HEK293 (cell line): ENCODE data around the gene SLC27A2.

Experiments
- CTCF ChIA-PET: fragments of 350-600 bp; formaldehyde crosslinking; extraction: SDS; loops from one replicate; lab custom pipeline; 2021; ENCODE audit warnings: antibody characterized with exemption; lab: Yijun Ruan, JAX
- POLR2A ChIA-PET: fragments of 300-600 bp; formaldehyde crosslinking; extraction: SDS; loops from one replicate; lab custom pipeline; 2020; ENCODE audit warnings: antibody characterized with exemption, inconsistent platforms; lab: Yijun Ruan, JAX
- H3K27ac ChIP-seq: fragments of 200-500 bp; sonication (Bioruptor generic); 2 replicates; pipeline ENCODE4 v1.5.1; 2014; ENCODE audit warnings: low read depth, low read length, control low read depth, inconsistent platforms; ENCODE audit errors: extremely low read depth
- H3K36me3 ChIP-seq, 2 experiments: fragments of 200-500 bp in 1 of 2; sonication (Bioruptor generic) in 1 of 2; 1 replicate in 1 of 2; 2 replicates in 1 of 2; pipeline ENCODE4 v1.5.1; 2014 to 2017; ENCODE audit warnings: inconsistent platforms in 2 of 2, low read length in 2 of 2; ENCODE audit not compliant: control insufficient read depth in 2 of 2, insufficient read depth in 1 of 2
- H3K4me1 ChIP-seq: fragments of 200-500 bp; sonication (Bioruptor generic); 2 replicates; pipeline ENCODE4 v1.5.1; 2014; ENCODE audit warnings: mild to moderate bottlenecking, low read length, inconsistent platforms; ENCODE audit not compliant: control insufficient read depth, insufficient read depth
- H3K4me3 ChIP-seq: 2 replicates; pipeline ENCODE4 v1.5.1; 2011; ENCODE audit warnings: low read depth, mild to moderate bottlenecking, control low read depth, low read length, moderate library complexity
- H3K9me3 ChIP-seq: fragments of 200-500 bp; sonication (Bioruptor generic); 2 replicates; pipeline ENCODE4 v1.5.1; 2014; ENCODE audit warnings: low read depth, low read length, inconsistent platforms; ENCODE audit not compliant: control insufficient read depth, insufficient read depth
- KLF8 ChIP-seq: fragments of 450-650 bp; formaldehyde crosslinking; IDR thresholded peaks from 2 replicates; pipeline ENCODE4 v1.5.1; 2016; ENCODE audit warnings: missing biosample characterization, missing genetic modification characterization
- SCRT1 ChIP-seq: fragments of 450-650 bp; formaldehyde crosslinking; IDR thresholded peaks from 2 replicates; pipeline ENCODE4 v1.5.1; 2016; ENCODE audit warnings: missing biosample characterization, missing genetic modification characterization, borderline replicate concordance
- ZBTB44 ChIP-seq: fragments of 450-650 bp; IDR thresholded peaks from 2 replicates; pipeline ENCODE4 v1.5.1; 2018; ENCODE audit warnings: missing biosample characterization, mild to moderate bottlenecking, missing genetic modification characterization
- ZNF146 ChIP-seq: fragments of 450-650 bp; formaldehyde crosslinking; IDR thresholded peaks from 2 replicates; pipeline ENCODE4 v1.5.1; 2016; ENCODE audit warnings: missing biosample characterization, missing genetic modification characterization
- ZNF157 ChIP-seq: fragments of 450-650 bp; formaldehyde crosslinking; IDR thresholded peaks from 2 replicates; pipeline ENCODE4 v1.5.1; 2016; ENCODE audit warnings: missing biosample characterization, missing genetic modification characterization
- ZNF26 ChIP-seq: fragments of 450-650 bp; formaldehyde crosslinking; IDR thresholded peaks from 2 replicates; pipeline ENCODE4 v1.5.1; 2016; ENCODE audit warnings: missing biosample characterization, missing genetic modification characterization
- ZNF518A ChIP-seq: fragments of 450-650 bp; formaldehyde crosslinking; conservative IDR thresholded peaks from 2 replicates; pipeline ENCODE4 v1.5.1; 2016; ENCODE audit warnings: low read depth, missing biosample characterization, missing genetic modification characterization
- ZNF560 ChIP-seq: fragments of 450-650 bp; formaldehyde crosslinking; IDR thresholded peaks from 2 replicates; pipeline ENCODE4 v1.5.1; 2017; ENCODE audit warnings: missing biosample characterization, missing genetic modification characterization, borderline replicate concordance
- ZNF571 ChIP-seq: fragments of 450-650 bp; formaldehyde crosslinking; IDR thresholded peaks from 2 replicates; pipeline ENCODE4 v1.5.0; 2017; ENCODE audit warnings: missing biosample characterization, missing genetic modification characterization
- ZNF785 ChIP-seq: fragments of 450-650 bp; formaldehyde crosslinking; IDR thresholded peaks from 2 replicates; pipeline ENCODE4 v1.5.1; 2016; ENCODE audit warnings: missing biosample characterization, missing genetic modification characterization
- ZNF830 ChIP-seq: fragments of 450-650 bp; IDR thresholded peaks from 2 replicates; pipeline ENCODE4 v1.5.0; 2018; ENCODE audit warnings: missing biosample characterization, missing genetic modification characterization, low read depth, mild to moderate bottlenecking, moderate library complexity

SLC27A2 gene

GRCh38 chr15:50235794-50236193, 53.8 kb downstream of the SLC27A2 start (continued):
- TF ChIP-seq ZNF518A (tag by site-specific recombination): no peak
- TF ChIP-seq ZNF571: no peak
- TF ChIP-seq KLF8 (tag by site-specific recombination): no peak
- no peak for TF ChIP-seq SCRT1 (tag by site-specific recombination)

GRCh38 chr15:50236433-50236832, 54.4 kb downstream of the SLC27A2 start:
- TF ChIP-seq ZNF157 (tag by site-specific recombination): no peak
- Histone ChIP-seq H3K27ac (no peak overlapping the region), H3K4me3 (no peak overlapping the region), H3K9me3 (no peaks in the 10 kb centered on the region), H3K36me3 (no peaks in the 10 kb centered on the region), H3K4me1 (no peaks in the 10 kb centered on the region)
- POLR2A ChIA-PET: no interaction called here
- CTCF ChIA-PET: no interaction called here

- TF ChIP-seq ZNF785 (tag by site-specific recombination) (no peak), ZNF146 (tag by site-specific recombination) (no peak), ZNF26 (no peak), ZNF560 (tag by site-specific recombination) (no peak), ZNF830 (tag by site-specific recombination) (no peak), ZBTB44 (tag by site-specific recombination) (no peak)
- Histone ChIP-seq H3K9me3 (no peaks in the 10 kb centered on the region), H3K36me3 (no peaks in the 10 kb centered on the region), H3K27ac (no peak overlapping the region), H3K4me3 (no peak overlapping the region), H3K4me1 (no peaks in the 10 kb centered on the region)
- POLR2A ChIA-PET: no interaction called here
- CTCF ChIA-PET: no interaction called here
Observed at GRCh38 chr15:50238255-50238654, 56.3 kb downstream of the SLC27A2 start.
